ENCODE data around the gene UTP14C. TPM values are rescaled to one million over a fixed set of nuclear protein-coding genes. Genes with fewer than 3 reads are reported as not detected.

The UTP14C gene
- total and polyA plus RNA-seq, 2 donors (not counting 1 experiment from before 2014, with no cell fraction given), result 1.9 to 14.9 TPM

DNA sequence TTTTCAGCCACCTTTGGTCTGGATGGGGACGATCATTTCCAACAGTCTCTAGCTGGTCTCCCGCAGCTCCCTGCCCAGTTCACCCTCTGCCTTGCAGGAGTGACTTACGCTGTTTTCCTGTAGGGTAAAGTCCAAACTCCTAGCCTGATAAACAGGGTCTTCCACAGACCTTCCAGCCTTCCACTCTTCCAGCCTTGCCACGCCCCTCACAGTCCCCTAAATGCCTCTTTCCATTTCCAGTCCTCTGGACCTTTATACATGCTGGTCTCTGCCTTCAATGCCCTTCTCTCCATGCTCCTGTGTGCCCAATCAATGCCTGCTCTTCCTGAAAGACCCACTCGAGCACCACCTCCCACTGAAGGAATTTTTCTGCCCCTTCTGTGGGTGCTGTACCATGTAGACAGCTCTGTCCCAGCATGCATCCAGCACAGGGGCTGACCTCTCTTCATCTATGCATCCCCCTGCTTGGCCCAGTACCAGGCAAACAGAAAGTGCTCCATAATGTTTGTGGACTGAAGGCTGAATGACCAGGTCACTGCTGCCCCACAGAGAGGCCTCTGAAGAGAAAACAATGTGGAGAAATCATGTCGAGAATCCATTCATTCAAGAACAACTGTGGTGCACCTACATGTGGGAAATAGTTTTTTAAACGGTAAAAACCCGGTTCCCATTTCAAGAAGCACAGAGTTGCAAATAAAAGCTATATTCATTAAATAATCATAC lies 17.8 kb upstream of the UTP14C start:
- Histone ChIP-seq H4K20me1 (ENCODE audit: control insufficient read depth, insufficient read depth, low read length, poor library complexity, severe bottlenecking) (no peaks in the 10 kb centered on the region), H3K4me3 (ENCODE audit: control extremely low read depth in 1 of 5, extremely low read depth in 1 of 5, insufficient read depth in 1 of 5, low read depth in 2 of 5, low read length in 4 of 5) (no peak overlapping the region), H3K9ac (ENCODE audit: low read length) (no peak overlapping the region), H3K27me3 (replicated peaks in 1 of 4; ENCODE audit: control extremely low read depth in 1 of 4, control insufficient read depth in 3 of 4, insufficient read depth in 4 of 4, low read length in 3 of 4) (peaks cover 0 to 22% (median 13%) of the 10 kb centered on the region in 4 experiments), H3K9me3 (ENCODE audit: control extremely low read depth in 1 of 3, control insufficient read depth in 2 of 3, insufficient read depth in 1 of 3, low read length in 2 of 3) (no peaks in the 10 kb centered on the region), H3K4me2 (replicated peaks; ENCODE audit: low read depth, low read length, poor library complexity, severe bottlenecking) (no peak overlapping the region), H3K27ac (ENCODE audit: low read length in 2 of 2) (no peak overlapping the region), H3K4me1 (ENCODE audit: control insufficient read depth in 2 of 2, insufficient read depth in 2 of 2, low read length in 2 of 2) (peaks cover 9 to 11% of the 10 kb centered on the region in 2 donors), H2AFZ (ENCODE audit: insufficient read depth, low read depth, low read length, poor library complexity, severe bottlenecking) (no peak overlapping the region), H3K79me2 (ENCODE audit: control insufficient read depth, insufficient read depth, low read length) (no peaks in the 10 kb centered on the region), H3K36me3 (replicated peaks in 1 of 2; ENCODE audit: control extremely low read depth in 1 of 2, control insufficient read depth in 1 of 2, extremely low read depth in 1 of 2, insufficient read depth in 2 of 2, low read length in 1 of 2) (no peaks in the 10 kb centered on the region)
- peaks cover 6% of the 10 kb centered on the region for H3K4me1 Mint-ChIP-seq
- no peaks in the 10 kb centered on the region for H3K9me3 Mint-ChIP-seq (ENCODE audit: insufficient read depth)
- DNase-seq, result no peak
- 78% methylated on average over 6 of the region's 8 CpGs for WGBS (ENCODE audit: insufficient coverage)
- H3K27me3 Mint-ChIP-seq, result peaks cover 28% of the 10 kb centered on the region
- no peak overlapping the region for H3K4me3 Mint-ChIP-seq
- ChIA-PET CTCF (no interaction called here), POLR2A (no interaction called here)
- ATAC-seq (ENCODE audit: low read depth), result no peak
- H3K27ac Mint-ChIP-seq, result no peak overlapping the region
- intact Hi-C loops (cut with micrococcal nuclease), result no loop called here
- no peak for TF ChIP-seq EZH2 (IDR thresholded peaks at IDR 0.05; ENCODE audit: borderline replicate concordance, insufficient read depth, low read depth, low read length, poor library complexity, severe bottlenecking)
- TF ChIP-seq, protein P1, sequence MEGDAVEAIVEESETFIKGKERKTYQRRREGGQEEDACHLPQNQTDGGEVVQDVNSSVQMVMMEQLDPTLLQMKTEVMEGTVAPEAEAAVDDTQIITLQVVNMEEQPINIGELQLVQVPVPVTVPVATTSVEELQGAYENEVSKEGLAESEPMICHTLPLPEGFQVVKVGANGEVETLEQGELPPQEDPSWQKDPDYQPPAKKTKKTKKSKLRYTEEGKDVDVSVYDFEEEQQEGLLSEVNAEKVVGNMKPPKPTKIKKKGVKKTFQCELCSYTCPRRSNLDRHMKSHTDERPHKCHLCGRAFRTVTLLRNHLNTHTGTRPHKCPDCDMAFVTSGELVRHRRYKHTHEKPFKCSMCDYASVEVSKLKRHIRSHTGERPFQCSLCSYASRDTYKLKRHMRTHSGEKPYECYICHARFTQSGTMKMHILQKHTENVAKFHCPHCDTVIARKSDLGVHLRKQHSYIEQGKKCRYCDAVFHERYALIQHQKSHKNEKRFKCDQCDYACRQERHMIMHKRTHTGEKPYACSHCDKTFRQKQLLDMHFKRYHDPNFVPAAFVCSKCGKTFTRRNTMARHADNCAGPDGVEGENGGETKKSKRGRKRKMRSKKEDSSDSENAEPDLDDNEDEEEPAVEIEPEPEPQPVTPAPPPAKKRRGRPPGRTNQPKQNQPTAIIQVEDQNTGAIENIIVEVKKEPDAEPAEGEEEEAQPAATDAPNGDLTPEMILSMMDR (IDR thresholded peaks at IDR 0.05), result no peak

DNA sequence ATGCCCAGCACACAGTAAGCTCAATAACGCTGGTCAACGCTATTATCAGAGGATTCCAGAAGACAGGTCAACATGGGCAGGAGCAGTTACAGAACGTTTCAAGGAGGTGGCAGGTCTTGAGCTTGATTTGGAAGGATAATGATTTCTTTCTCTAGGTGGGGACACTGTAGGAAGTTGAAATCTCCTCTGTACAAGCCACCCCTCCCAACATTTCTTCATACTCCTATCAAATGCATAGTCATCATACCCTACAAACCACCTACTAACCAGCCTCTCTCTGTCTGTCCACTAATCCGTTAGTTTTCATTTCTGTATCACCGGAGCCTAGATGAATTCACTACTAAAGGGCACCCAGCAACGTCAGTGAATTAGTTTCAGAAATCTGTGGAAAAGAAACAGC lies 14.5 kb upstream of the UTP14C start:
- ChIA-PET CTCF (no interaction called here), POLR2A (no interaction called here)
- ATAC-seq (ENCODE audit: low read depth), result no peak
- Histone ChIP-seq H2AFZ (ENCODE audit: insufficient read depth, low read depth, low read length, poor library complexity, severe bottlenecking) (no peak overlapping the region), H3K9ac (ENCODE audit: low read length) (no peak overlapping the region), H3K27me3 (replicated peaks in 1 of 4; ENCODE audit: control extremely low read depth in 1 of 4, control insufficient read depth in 3 of 4, insufficient read depth in 4 of 4, low read length in 3 of 4) (peaks cover 0 to 22% (median 13%) of the 10 kb centered on the region in 4 experiments), H4K20me1 (ENCODE audit: control insufficient read depth, insufficient read depth, low read length, poor library complexity, severe bottlenecking) (no peaks in the 10 kb centered on the region), H3K36me3 (replicated peaks in 1 of 2; ENCODE audit: control extremely low read depth in 1 of 2, control insufficient read depth in 1 of 2, extremely low read depth in 1 of 2, insufficient read depth in 2 of 2, low read length in 1 of 2) (no peaks in the 10 kb centered on the region), H3K27ac (ENCODE audit: low read length in 2 of 2) (no peak overlapping the region), H3K79me2 (ENCODE audit: control insufficient read depth, insufficient read depth, low read length) (peaks cover 28% of the 10 kb centered on the region), H3K4me1 (ENCODE audit: control insufficient read depth in 2 of 2, insufficient read depth in 2 of 2, low read length in 2 of 2) (peaks cover 12 to 20% of the 10 kb centered on the region in 2 donors), H3K9me3 (ENCODE audit: control extremely low read depth in 1 of 3, control insufficient read depth in 2 of 3, insufficient read depth in 1 of 3, low read length in 2 of 3) (no peaks in the 10 kb centered on the region), H3K4me2 (replicated peaks; ENCODE audit: low read depth, low read length, poor library complexity, severe bottlenecking) (no peak overlapping the region), H3K4me3 (ENCODE audit: control extremely low read depth in 1 of 5, extremely low read depth in 1 of 5, insufficient read depth in 1 of 5, low read depth in 2 of 5, low read length in 4 of 5) (no peak overlapping the region)
- no peak overlapping the region for H3K27ac Mint-ChIP-seq
- peaks cover 16% of the 10 kb centered on the region for H3K4me1 Mint-ChIP-seq
- H3K9me3 Mint-ChIP-seq (ENCODE audit: insufficient read depth), result no peaks in the 10 kb centered on the region
- H3K27me3 Mint-ChIP-seq, result peaks cover 28% of the 10 kb centered on the region
- no peak for TF ChIP-seq EZH2 (IDR thresholded peaks at IDR 0.05; ENCODE audit: borderline replicate concordance, insufficient read depth, low read depth, low read length, poor library complexity, severe bottlenecking)
- TF ChIP-seq, protein P1 (IDR thresholded peaks at IDR 0.05), result no peak
- intact Hi-C loops (cut with micrococcal nuclease), result no loop called here
- DNase-seq, result no peak
- 67% methylated on average over 3 of the region's 6 CpGs for WGBS (ENCODE audit: insufficient coverage)
- peak overlapping the region; percentile 54 for H3K4me3 Mint-ChIP-seq
